GM23338 (cell line): ENCODE measurements around the gene ROBO1. TPM values are rescaled to one million over a fixed set of nuclear protein-coding genes. Genes with fewer than 3 reads are reported as not detected.

Source experiments
- ATAC-seq: fragments of 200-7000 bp; cut with Tn5 transposase; 3 replicates; pipeline ENCODE4 v1.9.1; 2020
- DNase-seq: peaks from one replicate; pipeline ENCODE4 v3.0.0-alpha.2; 2015; ENCODE audit warnings: low spot score
- H2AFZ ChIP-seq: fragments of 200-600 bp; sonication (generic); 2 replicates; pipeline ENCODE4 v1.8.0; 2016; ENCODE audit warnings: antibody characterized with exemption, mild to moderate bottlenecking, moderate library complexity
- H3F3A ChIP-seq: fragments of 200-600 bp; sonication (generic); replicated peaks from 2 replicates; pipeline ENCODE4 v1.8.0; 2017; ENCODE audit warnings: antibody characterized with exemption, mixed run types, low read depth
- H3K27ac ChIP-seq: fragments of 200-600 bp; sonication (generic); 2 replicates; pipeline ENCODE4 v1.6.1; 2016; ENCODE audit warnings: low read depth
- H3K27me3 ChIP-seq: fragments of 200-600 bp; sonication (generic); 2 replicates; pipeline ENCODE4 v1.8.0; 2016; ENCODE audit warnings: mild to moderate bottlenecking, mixed run types, moderate library complexity; ENCODE audit not compliant: insufficient read depth
- H3K36me3 ChIP-seq: fragments of 200-600 bp; sonication (generic); 2 replicates; pipeline ENCODE4 v1.8.0; 2016; ENCODE audit warnings: mild to moderate bottlenecking; ENCODE audit not compliant: insufficient read depth
- H3K4me1 ChIP-seq: fragments of 200-600 bp; sonication (generic); 2 replicates; pipeline ENCODE4 v1.8.0; 2016; ENCODE audit warnings: mild to moderate bottlenecking, moderate library complexity; ENCODE audit not compliant: insufficient read depth
- H3K4me2 ChIP-seq: fragments of 200-600 bp; sonication (generic); 2 replicates; pipeline ENCODE4 v1.7.1; 2017; ENCODE audit warnings: mixed run types
- H3K4me3 ChIP-seq: fragments of 200-600 bp; sonication (generic); 2 replicates; pipeline ENCODE4 v1.6.1; 2016; ENCODE audit warnings: mixed run types
- H3K79me2 ChIP-seq: fragments of 200-600 bp; sonication (generic); replicated peaks from 2 replicates; pipeline ENCODE4 v1.8.0; 2017; ENCODE audit warnings: mild to moderate bottlenecking; ENCODE audit not compliant: insufficient read depth
- H3K9me2 ChIP-seq: fragments of 200-600 bp; sonication (generic); 2 replicates; pipeline ENCODE4 v1.8.0; 2017; ENCODE audit not compliant: insufficient read depth
- H4K20me1 ChIP-seq: fragments of 200-600 bp; sonication (generic); replicated peaks from 2 replicates; pipeline ENCODE4 v1.8.0; 2017; ENCODE audit warnings: mild to moderate bottlenecking; ENCODE audit not compliant: insufficient read depth
- H3K27ac Mint-ChIP-seq: 2 replicates; pipeline ENCODE4 v1.8.0; 2020; ENCODE audit warnings: inconsistent platforms, mild to moderate bottlenecking, moderate library complexity, mixed read lengths
- H3K27me3 Mint-ChIP-seq: 3 replicates; pipeline ENCODE4 v1.8.0; 2022; ENCODE audit warnings: low read depth, mild to moderate bottlenecking, moderate library complexity, mixed read lengths, inconsistent platforms; ENCODE audit not compliant: insufficient read depth, poor library complexity
- H3K36me3 Mint-ChIP-seq: 3 replicates; pipeline ENCODE4 v1.8.0; 2021; ENCODE audit warnings: low read depth, mild to moderate bottlenecking, inconsistent platforms, moderate library complexity, mixed read lengths
- H3K4me1 Mint-ChIP-seq: 3 replicates; pipeline ENCODE4 v1.8.0; 2020; ENCODE audit warnings: mild to moderate bottlenecking, inconsistent platforms, mixed read lengths
- H3K4me3 Mint-ChIP-seq: 3 replicates; pipeline ENCODE4 v1.8.0; 2021; ENCODE audit warnings: moderate library complexity, mild to moderate bottlenecking, inconsistent platforms, mixed read lengths
- H3K9me3 Mint-ChIP-seq: 3 replicates; pipeline ENCODE4 v1.8.0; 2020; ENCODE audit warnings: moderate library complexity, mild to moderate bottlenecking, inconsistent platforms, mixed read lengths
- CREB1 ChIP-seq: fragments of 250-450 bp; sonication (Bioruptor Pico); IDR thresholded peaks from 2 replicates; pipeline ENCODE4 v1.5.0; 2020; ENCODE audit warnings: low read depth, mild to moderate bottlenecking, moderate library complexity
- EZH2 ChIP-seq: fragments of 200-600 bp; sonication (generic); IDR thresholded peaks from one replicate; pipeline ENCODE4 v1.8.0; 2017; ENCODE audit warnings: antibody characterized with exemption, mild to moderate bottlenecking, low read depth; ENCODE audit not compliant: unreplicated experiment
- EZH2phosphoT487 ChIP-seq: fragments of 200-600 bp; sonication (generic); IDR thresholded peaks from one replicate; pipeline ENCODE4 v1.8.1; 2018; ENCODE audit warnings: antibody characterized with exemption; ENCODE audit not compliant: unreplicated experiment
- NANOG ChIP-seq: IDR thresholded peaks from 2 replicates; pipeline ENCODE4 v1.6.1; 2016; ENCODE audit warnings: antibody characterized with exemption, borderline replicate concordance
- STAT1 ChIP-seq: IDR thresholded peaks from one replicate; pipeline ENCODE4 v1.6.1; 2016; ENCODE audit warnings: antibody characterized with exemption; ENCODE audit not compliant: unreplicated experiment
- ZNF114 ChIP-seq: fragments of 250-450 bp; sonication (Bioruptor Pico); IDR thresholded peaks from 2 replicates; pipeline ENCODE4 v1.5.0; 2020; ENCODE audit warnings: mild to moderate bottlenecking, moderate library complexity
- ZNF331 ChIP-seq: fragments of 250-450 bp; sonication (Bioruptor Pico); IDR thresholded peaks from 2 replicates; pipeline ENCODE4 v1.5.0; 2020; ENCODE audit warnings: low read depth, mild to moderate bottlenecking, moderate library complexity
- polyA plus RNA-seq: library from polyadenylated mRNA; unstranded; fragments of >200 nt; fragmentation: Nextera tagmentation; extraction: Ambion mirVana; gene quantifications from 2 replicates; pipeline ENCODE4 v1.2.1, GENCODE V29; 2016
- total RNA-seq: library from RNA; depleted of rRNA; stranded (reverse); fragments of >200 nt; shearing (Covaris generic); gene quantifications from 2 replicates; pipeline ENCODE4 v1.2.3, GENCODE V29; 2014
- TF ChIP-seq, protein P1 (sequence below): fragments of 250-450 bp; sonication (Bioruptor Pico); IDR thresholded peaks from 2 replicates; pipeline ENCODE4 v1.5.0; 2020; ENCODE audit warnings: mild to moderate bottlenecking, moderate library complexity
- TF ChIP-seq, protein P2 (sequence below), 2 experiments: fragments of 200-600 bp in 1 of 2; sonication (generic) in 1 of 2; conservative IDR thresholded peaks; 2 replicates each; pipeline versions ENCODE4 v1.5.1 to v1.6.1; 2016 to 2017; ENCODE audit warnings: antibody characterized with exemption in 2 of 2, low read depth in 2 of 2, mild to moderate bottlenecking in 2 of 2, moderate library complexity in 1 of 2

The ROBO1 gene
- total and polyA plus RNA-seq, 2 experiments from 2014 or later, result 19.2 to 78.3 TPM

GRCh38 chr3:79253271-79253670 is 514.5 kb downstream of the ROBO1 start:
- H3K27ac Mint-ChIP-seq, result no peak overlapping the region
- DNase-seq (no peak), ATAC-seq (no peak)

More at GRCh38 chr3:79253271-79253670, 514.5 kb downstream of the ROBO1 start:
- no peaks in the 10 kb centered on the region for H3K27me3 ChIP-seq
- no peaks in the 10 kb centered on the region for H3K36me3 ChIP-seq
- peaks cover 6% of the 10 kb centered on the region; the same call in 1 of the 2 replicates for H3K9me2 ChIP-seq
- H3K4me1 ChIP-seq, result no peaks in the 10 kb centered on the region
- TF ChIP-seq EZH2 (no peak), NANOG (no peak), ZNF331 (CRISPR knock-in tag) (no peak), EZH2phosphoT487 (no peak), CREB1 (no peak), STAT1 (no peak), ZNF114 (CRISPR knock-in tag) (no peak)
- TF ChIP-seq, protein P1, sequence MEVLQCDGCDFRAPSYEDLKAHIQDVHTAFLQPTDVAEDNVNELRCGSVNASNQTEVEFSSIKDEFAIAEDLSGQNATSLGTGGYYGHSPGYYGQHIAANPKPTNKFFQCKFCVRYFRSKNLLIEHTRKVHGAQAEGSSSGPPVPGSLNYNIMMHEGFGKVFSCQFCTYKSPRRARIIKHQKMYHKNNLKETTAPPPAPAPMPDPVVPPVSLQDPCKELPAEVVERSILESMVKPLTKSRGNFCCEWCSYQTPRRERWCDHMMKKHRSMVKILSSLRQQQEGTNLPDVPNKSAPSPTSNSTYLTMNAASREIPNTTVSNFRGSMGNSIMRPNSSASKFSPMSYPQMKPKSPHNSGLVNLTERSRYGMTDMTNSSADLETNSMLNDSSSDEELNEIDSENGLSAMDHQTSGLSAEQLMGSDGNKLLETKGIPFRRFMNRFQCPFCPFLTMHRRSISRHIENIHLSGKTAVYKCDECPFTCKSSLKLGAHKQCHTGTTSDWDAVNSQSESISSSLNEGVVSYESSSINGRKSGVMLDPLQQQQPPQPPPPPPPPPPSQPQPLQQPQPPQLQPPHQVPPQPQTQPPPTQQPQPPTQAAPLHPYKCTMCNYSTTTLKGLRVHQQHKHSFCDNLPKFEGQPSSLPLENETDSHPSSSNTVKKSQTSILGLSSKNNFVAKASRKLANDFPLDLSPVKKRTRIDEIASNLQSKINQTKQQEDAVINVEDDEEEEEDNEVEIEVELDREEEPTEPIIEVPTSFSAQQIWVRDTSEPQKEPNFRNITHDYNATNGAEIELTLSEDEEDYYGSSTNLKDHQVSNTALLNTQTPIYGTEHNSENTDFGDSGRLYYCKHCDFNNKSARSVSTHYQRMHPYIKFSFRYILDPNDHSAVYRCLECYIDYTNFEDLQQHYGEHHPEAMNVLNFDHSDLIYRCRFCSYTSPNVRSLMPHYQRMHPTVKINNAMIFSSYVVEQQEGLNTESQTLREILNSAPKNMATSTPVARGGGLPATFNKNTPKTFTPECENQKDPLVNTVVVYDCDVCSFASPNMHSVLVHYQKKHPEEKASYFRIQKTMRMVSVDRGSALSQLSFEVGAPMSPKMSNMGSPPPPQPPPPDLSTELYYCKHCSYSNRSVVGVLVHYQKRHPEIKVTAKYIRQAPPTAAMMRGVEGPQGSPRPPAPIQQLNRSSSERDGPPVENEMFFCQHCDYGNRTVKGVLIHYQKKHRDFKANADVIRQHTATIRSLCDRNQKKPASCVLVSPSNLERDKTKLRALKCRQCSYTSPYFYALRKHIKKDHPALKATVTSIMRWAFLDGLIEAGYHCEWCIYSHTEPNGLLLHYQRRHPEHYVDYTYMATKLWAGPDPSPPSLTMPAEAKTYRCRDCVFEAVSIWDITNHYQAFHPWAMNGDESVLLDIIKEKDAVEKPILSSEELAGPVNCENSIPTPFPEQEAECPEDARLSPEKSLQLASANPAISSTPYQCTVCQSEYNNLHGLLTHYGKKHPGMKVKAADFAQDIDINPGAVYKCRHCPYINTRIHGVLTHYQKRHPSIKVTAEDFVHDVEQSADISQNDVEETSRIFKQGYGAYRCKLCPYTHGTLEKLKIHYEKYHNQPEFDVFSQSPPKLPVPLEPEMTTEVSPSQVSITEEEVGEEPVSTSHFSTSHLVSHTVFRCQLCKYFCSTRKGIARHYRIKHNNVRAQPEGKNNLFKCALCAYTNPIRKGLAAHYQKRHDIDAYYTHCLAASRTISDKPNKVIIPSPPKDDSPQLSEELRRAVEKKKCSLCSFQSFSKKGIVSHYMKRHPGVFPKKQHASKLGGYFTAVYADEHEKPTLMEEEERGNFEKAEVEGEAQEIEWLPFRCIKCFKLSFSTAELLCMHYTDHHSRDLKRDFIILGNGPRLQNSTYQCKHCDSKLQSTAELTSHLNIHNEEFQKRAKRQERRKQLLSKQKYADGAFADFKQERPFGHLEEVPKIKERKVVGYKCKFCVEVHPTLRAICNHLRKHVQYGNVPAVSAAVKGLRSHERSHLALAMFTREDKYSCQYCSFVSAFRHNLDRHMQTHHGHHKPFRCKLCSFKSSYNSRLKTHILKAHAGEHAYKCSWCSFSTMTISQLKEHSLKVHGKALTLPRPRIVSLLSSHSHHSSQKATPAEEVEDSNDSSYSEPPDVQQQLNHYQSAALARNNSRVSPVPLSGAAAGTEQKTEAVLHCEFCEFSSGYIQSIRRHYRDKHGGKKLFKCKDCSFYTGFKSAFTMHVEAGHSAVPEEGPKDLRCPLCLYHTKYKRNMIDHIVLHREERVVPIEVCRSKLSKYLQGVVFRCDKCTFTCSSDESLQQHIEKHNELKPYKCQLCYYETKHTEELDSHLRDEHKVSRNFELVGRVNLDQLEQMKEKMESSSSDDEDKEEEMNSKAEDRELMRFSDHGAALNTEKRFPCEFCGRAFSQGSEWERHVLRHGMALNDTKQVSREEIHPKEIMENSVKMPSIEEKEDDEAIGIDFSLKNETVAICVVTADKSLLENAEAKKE (CRISPR knock-in tag), result no peak
- TF ChIP-seq, protein P2, sequence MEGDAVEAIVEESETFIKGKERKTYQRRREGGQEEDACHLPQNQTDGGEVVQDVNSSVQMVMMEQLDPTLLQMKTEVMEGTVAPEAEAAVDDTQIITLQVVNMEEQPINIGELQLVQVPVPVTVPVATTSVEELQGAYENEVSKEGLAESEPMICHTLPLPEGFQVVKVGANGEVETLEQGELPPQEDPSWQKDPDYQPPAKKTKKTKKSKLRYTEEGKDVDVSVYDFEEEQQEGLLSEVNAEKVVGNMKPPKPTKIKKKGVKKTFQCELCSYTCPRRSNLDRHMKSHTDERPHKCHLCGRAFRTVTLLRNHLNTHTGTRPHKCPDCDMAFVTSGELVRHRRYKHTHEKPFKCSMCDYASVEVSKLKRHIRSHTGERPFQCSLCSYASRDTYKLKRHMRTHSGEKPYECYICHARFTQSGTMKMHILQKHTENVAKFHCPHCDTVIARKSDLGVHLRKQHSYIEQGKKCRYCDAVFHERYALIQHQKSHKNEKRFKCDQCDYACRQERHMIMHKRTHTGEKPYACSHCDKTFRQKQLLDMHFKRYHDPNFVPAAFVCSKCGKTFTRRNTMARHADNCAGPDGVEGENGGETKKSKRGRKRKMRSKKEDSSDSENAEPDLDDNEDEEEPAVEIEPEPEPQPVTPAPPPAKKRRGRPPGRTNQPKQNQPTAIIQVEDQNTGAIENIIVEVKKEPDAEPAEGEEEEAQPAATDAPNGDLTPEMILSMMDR (conservative IDR thresholded peaks at IDR 0.05; ENCODE audit: low read depth in 2 of 2), result no peak
- Mint-ChIP-seq H3K4me1 (no peaks in the 10 kb centered on the region; the same call in 2 of the 3 replicates), H3K4me3 (no peak overlapping the region), H3K36me3 (no peaks in the 10 kb centered on the region), H3K27me3 (peaks cover 2% of the 10 kb centered on the region), H3K9me3 (no peaks in the 10 kb centered on the region)
- peak overlapping the region; percentile 49; the same call in 1 of the 2 replicates for H2AFZ ChIP-seq
- H3K4me3 ChIP-seq, result no peak overlapping the region
- H3K27ac ChIP-seq, result no peak overlapping the region
- no peaks in the 10 kb centered on the region for H4K20me1 ChIP-seq
- no peak overlapping the region for H3K4me2 ChIP-seq
- H3F3A ChIP-seq, result no peaks in the 10 kb centered on the region
- H3K79me2 ChIP-seq, result no peaks in the 10 kb centered on the region
